Fibroblast of skin of scalp (primary cell): Measurements from ENCODE around the gene C6orf89.
A peak's percentile ranks its signal among the peaks of the same experiment; 100 is the strongest.

Experiments used
- DNase-seq: peaks from one replicate; pipeline ENCODE4 v3.0.0-alpha.2; 2013

Gene C6orf89

GRCh38 chr6:36949636-36950035, 63.9 kb downstream of the C6orf89 start:
- DNase-seq: peak; percentile 27

- DNase-seq: no peak
Measured at GRCh38 chr6:36953931-36954261, 68.1 kb downstream of the C6orf89 start.

- no peak for DNase-seq
Measured at GRCh38 chr6:36954262-36954931, 68.6 kb downstream of the C6orf89 start, which contains the start of gene PI16. TSS of gene PI16 (plus strand) at chr6:36954738. CDS start at chr6:36954761, 23 bp downstream.

- no peak for DNase-seq
Measured at GRCh38 chr6:36955136-36955535, 69.4 kb downstream of the C6orf89 start.

- DNase-seq: no peak
Measured at GRCh38 chr6:36955671-36956445, 70.1 kb downstream of the C6orf89 start.

GRCh38 chr6:36956446-36956820, 70.7 kb downstream of the C6orf89 start:
- no peak for DNase-seq

- no peak for DNase-seq
Measured at GRCh38 chr6:36957773-36958271, 72.1 kb downstream of the C6orf89 start.

GRCh38 chr6:36958775-36959554, 73.2 kb downstream of the C6orf89 start:
- no peak for DNase-seq

GRCh38 chr6:36959555-36960250, 74.0 kb downstream of the C6orf89 start:
- DNase-seq: no peak

- no peak for DNase-seq
Measured at GRCh38 chr6:36961441-36962435, 76.0 kb downstream of the C6orf89 start.

GRCh38 chr6:36962874-36963273, 77.1 kb downstream of the C6orf89 start:
- peak; percentile 47 for DNase-seq

GRCh38 chr6:36963451-36964290, 77.9 kb downstream of the C6orf89 start:
- DNase-seq: peak; percentile 15

GRCh38 chr6:36964349-36964748, 78.6 kb downstream of the C6orf89 start:
- DNase-seq: no peak

GRCh38 chr6:36964908-36965307, 79.2 kb downstream of the C6orf89 start:
- DNase-seq: no peak

GRCh38 chr6:36967301-36967700, 81.5 kb downstream of the C6orf89 start:
- DNase-seq: no peak

- DNase-seq: no peak
Measured at GRCh38 chr6:36967757-36968156, 82.0 kb downstream of the C6orf89 start.

- no peak for DNase-seq
Measured at GRCh38 chr6:36968266-36968977, 82.7 kb downstream of the C6orf89 start.

GRCh38 chr6:36969240-36969691, 83.5 kb downstream of the C6orf89 start:
- no peak for DNase-seq
